ENCODE data around the gene UBE2Q1.

Gene UBE2Q1

GRCh38 chr1:154577346-154578057, 19.0 kb upstream of the UBE2Q1 start:
- DNase-seq (ENCODE audit: low spot score), result no peak

DNA sequence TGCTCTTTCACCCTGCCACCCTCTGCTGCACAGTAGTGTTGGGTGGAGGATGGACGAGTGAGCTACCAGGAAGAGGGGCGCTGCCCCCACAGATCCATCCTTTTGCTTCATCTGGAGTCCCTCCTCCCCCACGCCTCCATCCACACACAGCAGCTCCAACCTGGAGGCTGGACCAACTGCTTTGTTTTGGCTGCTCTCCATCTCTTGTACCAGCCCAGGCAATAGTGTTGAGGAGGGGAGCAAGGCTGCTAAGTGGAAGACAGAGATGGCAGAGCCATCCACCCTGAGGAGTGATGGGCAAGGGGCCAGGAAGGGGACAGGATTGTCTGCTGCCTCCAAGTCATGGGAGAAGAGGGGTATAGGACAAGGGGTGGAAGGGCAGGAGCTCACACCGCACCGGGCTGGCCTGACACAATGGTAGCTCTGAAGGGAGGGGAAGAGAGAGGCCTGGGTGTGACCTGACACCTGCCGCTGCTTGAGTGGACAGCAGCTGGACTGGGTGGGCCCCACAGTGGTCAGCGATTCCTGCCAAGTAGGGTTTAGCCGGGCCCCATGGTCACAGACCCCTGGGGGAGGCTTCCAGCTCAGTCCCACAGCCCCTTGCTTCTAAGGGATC, 17.6 kb upstream of the UBE2Q1 start:
- no peak for DNase-seq (ENCODE audit: low spot score)

GRCh38 chr1:154575147-154575927, 16.9 kb upstream of the UBE2Q1 start:
- no peak for DNase-seq (ENCODE audit: low spot score)

GRCh38 chr1:154574716-154575115, 16.3 kb upstream of the UBE2Q1 start:
- DNase-seq (ENCODE audit: low spot score), result peak; percentile 29

DNA sequence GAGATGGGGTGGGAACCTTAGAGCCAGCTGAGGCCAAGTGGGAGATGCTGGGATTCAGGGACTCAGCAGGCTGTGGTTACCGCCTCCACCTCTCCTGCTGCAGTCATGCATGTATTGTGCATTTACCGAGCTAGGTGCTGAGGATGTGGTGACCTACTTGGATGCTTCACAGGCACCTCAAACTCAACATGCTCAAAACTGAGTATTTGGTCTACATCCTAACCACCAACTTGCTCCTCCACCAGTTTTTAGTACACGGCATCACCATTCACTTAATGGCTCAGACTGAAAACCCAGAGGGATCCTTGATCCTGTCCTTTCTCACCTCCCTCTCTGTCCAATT, 14.7 kb upstream of the UBE2Q1 start:
- no peak for DNase-seq (ENCODE audit: low spot score)

- DNase-seq (ENCODE audit: low spot score), result no peak
Measured at GRCh38 chr1:154572468-154573167, 14.2 kb upstream of the UBE2Q1 start.

- no peak for DNase-seq (ENCODE audit: low spot score)
Measured at GRCh38 chr1:154571964-154572288, 13.5 kb upstream of the UBE2Q1 start.

DNA sequence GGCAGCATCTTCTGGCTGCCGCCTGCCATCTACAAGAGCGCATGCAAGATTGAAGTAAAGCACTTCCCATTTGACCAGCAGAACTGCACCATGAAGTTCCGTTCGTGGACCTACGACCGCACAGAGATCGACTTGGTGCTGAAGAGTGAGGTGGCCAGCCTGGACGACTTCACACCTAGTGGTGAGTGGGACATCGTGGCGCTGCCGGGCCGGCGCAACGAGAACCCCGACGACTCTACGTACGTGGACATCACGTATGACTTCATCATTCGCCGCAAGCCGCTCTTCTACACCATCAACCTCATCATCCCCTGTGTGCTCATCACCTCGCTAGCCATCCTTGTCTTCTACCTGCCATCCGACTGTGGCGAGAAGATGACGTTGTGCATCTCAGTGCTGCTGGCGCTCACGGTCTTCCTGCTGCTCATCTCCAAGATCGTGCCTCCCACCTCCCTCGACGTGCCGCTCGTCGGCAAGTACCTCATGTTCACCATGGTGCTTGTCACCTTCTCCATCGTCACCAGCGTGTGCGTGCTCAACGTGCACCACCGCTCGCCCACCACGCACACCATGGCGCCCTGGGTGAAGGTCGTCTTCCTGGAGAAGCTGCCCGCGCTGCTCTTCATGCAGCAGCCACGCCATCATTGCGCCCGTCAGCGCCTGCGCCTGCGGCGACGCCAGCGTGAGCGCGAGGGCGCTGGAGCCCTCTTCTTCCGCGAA, 12.9 kb upstream of the UBE2Q1 start:
- DNase-seq (ENCODE audit: low spot score), result no peak

DNA sequence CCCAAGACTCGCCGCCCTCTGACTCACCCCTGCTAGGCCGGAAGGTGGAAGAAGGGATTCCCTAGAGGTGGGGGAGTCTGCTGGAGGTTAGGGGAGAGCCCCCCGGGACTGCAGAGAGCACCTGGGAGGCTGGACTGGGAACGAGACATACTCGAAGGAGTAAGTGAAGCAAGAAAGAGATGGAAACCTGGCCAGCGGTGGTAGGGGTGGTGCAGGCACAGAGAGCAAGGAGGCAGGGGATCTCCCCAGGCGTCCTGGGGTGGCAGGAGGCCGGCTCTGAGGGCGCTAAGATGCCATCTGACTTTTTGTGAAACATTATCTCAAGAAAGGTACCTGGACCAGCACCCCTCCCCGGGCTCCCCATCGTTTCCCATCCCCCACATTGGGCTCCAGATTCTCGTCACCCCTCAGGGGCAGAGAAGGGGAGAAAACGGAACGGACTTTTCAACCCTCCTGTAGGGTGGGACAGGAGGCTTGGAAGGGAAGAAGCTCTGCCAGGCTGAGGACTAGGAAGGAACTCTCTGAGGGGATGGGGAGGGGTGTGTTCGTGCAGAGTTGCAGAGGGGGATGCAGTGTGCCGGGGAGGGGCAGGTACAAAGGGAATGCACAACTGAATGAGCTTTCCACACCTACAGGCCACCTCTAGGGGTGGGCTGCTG, 9.8 kb upstream of the UBE2Q1 start:
- DNase-seq (ENCODE audit: low spot score), result no peak

DNA sequence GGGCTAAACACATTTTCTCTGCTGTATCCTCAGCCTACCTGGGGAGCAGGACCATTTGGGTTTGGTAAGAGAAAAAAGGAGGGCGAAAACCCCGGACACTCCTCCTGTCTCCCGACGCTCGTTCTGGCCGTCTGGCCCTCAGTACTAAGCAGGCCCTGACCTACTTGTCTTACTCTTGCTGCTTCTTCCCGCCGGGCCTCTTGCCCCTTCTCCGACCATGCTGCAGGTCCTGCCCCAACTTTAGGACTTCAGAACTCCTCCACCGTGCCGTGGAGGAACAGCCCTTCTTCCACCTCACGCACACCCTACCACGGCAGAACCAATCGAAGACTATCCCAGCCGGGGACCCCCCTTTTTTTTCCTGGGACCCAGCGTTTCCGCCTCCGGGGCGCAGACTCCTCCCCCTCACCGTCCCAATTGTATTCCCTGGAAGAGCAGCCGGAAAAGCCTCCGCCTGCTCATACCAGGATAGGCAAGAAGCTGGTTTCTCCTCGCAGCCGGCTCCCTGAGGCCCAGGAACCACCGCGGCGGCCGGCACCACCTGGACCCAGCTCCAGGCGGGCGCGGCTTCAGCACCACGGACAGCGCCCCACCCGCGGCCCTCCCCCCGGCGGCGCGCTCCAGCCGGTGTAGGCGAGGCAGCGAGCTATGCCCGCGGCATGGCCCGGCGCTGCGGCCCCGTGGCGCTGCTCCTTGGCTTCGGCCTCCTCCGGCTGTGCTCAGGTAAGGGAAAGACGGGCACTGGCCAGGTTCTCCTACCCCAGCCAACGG, 9.1 kb upstream of the UBE2Q1 start, which contains the start of gene CHRNB2:
TSS of gene CHRNB2 (plus strand) at position 393 of the 771 bp plus-strand sequence. CDS start at position 660, 267 bp downstream.
- peak; percentile 86 for DNase-seq (ENCODE audit: low spot score)

DNA sequence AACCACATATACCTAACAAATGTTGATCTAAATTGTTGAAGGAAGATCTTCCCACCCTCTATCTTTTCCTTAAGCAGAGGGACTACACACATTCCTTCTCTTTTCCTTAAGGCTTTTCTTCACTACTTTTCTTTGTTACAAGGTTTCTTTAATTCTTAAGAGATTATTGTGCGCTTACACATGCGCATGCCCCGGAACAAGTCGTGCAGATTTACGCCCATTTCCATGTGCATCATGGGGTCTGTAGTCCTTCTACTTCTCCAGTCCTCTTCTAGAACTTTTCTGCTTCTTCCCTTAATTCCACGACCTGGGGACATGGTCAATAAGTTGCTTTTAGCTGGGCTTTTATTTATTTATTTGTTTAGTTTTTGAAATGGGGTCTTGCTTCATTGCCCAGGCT, 7.4 kb upstream of the UBE2Q1 start:
- no peak for DNase-seq (ENCODE audit: low spot score)

GRCh38 chr1:154559466-154560044, 1.1 kb upstream of the UBE2Q1 start:
- DNase-seq (ENCODE audit: low spot score), result peak; percentile 83

- peak; percentile 97 for DNase-seq (ENCODE audit: low spot score)
Measured at GRCh38 chr1:154558720-154559465, 431 bp upstream of the UBE2Q1 start.

- DNase-seq (ENCODE audit: low spot score), result no peak
Measured at GRCh38 chr1:154557248-154557938, 1.1 kb downstream of the UBE2Q1 start.

- peak; percentile 57 for DNase-seq (ENCODE audit: low spot score)
Measured at GRCh38 chr1:154556422-154556821, 2.0 kb downstream of the UBE2Q1 start.

DNA sequence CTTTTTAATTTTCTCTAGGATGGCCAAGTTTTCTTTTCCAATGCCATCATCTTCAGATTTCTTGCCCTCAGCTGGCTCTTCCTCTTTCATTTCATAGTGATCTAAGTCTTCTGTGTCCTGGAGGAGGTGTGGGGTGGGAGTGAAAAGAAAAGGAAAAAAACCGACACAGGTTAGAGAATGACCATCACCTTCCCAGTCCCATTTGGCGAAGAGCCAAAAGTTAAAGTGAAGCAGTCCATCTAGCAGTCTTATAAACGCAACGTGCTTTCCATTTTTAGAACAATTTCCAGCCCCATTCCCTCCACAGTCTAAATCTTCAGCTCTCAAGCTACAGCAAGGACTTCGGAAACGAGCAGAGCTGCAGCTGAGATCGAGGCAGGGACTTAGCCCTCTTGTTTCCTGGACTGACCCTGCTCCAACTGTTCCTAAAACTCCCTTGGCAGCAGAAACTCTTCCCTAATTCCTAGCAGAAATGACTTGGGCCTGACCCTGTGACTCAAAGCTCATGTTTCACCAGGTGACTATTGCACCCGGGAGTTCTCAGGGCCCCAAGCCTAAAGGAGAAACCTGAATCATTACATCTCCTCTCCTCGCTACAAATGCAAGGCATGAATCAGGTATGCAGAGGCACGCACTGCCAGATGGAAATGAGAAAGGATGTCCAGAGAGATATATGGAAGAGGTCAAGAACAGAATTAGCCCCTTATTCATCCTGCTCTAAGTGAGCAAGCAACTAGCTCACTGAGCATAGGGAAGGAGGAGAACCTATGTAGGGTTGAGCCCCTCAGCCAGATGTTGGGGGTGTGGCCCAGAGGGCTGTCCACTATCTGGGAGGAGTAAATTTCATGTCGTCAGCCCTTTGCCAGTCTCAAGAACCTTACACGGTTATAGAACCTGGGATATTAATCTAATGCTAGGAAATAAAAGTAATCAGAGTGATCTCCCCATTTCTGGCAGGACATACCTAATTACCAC, 5.1 kb downstream of the UBE2Q1 start:
- no peak for DNase-seq (ENCODE audit: low spot score)

DNA sequence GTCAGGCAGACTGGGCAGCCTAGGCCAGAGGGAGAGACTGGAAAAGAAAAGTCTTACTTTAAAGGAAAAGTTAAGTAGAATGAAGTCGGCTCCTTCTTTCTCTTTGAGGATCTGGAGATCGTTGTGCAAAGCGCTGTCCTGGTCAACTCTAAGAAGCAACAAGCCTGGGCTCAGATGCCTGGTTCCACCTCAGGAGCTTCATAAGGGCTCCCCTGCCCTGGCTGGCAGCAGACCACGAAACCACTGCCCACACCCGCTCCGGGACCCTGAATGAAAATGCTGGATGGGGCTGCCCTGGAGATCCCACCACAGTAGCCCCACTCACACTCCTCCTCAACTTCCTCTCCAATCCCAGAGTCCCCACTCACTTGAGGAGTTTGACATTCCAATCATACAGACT, 6.4 kb downstream of the UBE2Q1 start:
- DNase-seq (ENCODE audit: low spot score), result no peak

DNA sequence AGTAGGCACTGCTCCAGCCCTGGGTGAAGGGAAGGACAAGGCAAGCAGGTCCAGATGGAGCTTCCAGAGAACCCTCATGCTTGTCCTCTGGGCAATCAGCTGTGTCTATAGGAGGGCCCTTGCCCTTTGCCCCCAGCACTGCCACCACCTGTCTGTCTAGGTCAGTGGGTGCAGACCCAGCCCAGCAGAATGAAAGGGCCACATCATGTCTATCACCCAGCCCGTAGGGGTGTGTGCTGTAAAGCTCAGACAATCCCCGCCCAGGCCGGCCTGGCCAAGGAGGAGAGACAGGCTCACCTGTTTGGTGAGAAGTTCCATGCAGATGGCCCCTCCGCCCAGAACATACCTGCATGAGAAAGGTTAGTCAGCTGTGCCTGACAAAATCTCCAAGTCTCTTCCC, 7.0 kb downstream of the UBE2Q1 start:
- no peak for DNase-seq (ENCODE audit: low spot score)

Data from AG08395 (cell line).